KOPT-K1 (cell line): Measurements from ENCODE around the gene SNRPE.

ENCODE experiments used
- H3K27ac ChIP-seq: fragments of 200-600 bp; sonication (generic); 2 replicates; pipeline ENCODE4 v1.5.1; 2016; ENCODE audit warnings: antibody characterized with exemption, mild to moderate bottlenecking, low read depth, low read length; ENCODE audit not compliant: poor library complexity, severe bottlenecking
- H3K36me3 ChIP-seq: fragments of 200-600 bp; sonication (generic); 2 replicates; pipeline ENCODE4 v1.5.1; 2017; ENCODE audit warnings: antibody characterized with exemption, mild to moderate bottlenecking, low read length, moderate library complexity; ENCODE audit not compliant: insufficient read depth
- H3K9me3 ChIP-seq: fragments of 200-600 bp; sonication (generic); 2 replicates; pipeline ENCODE4 v1.5.1; 2017; ENCODE audit warnings: antibody characterized with exemption, low read length, mild to moderate bottlenecking; ENCODE audit not compliant: insufficient read depth, poor library complexity, severe bottlenecking

Gene SNRPE

GRCh38 chr1:203905275-203905674, 43.9 kb downstream of the SNRPE start:
- H3K36me3 ChIP-seq = no peaks in the 10 kb centered on the region

GRCh38 chr1:203906932-203907331, 45.5 kb downstream of the SNRPE start:
- no peaks in the 10 kb centered on the region for H3K36me3 ChIP-seq
- no peak overlapping the region for H3K27ac ChIP-seq

More at GRCh38 chr1:203905275-203905674, 43.9 kb downstream of the SNRPE start:
- no peaks in the 10 kb centered on the region for H3K9me3 ChIP-seq
- H3K27ac ChIP-seq = no peak overlapping the region

GRCh38 chr1:203907901-203908300, 46.5 kb downstream of the SNRPE start:
- H3K9me3 ChIP-seq = no peaks in the 10 kb centered on the region
- H3K27ac ChIP-seq = no peak overlapping the region
- no peaks in the 10 kb centered on the region for H3K36me3 ChIP-seq

More at GRCh38 chr1:203906932-203907331, 45.5 kb downstream of the SNRPE start:
- no peaks in the 10 kb centered on the region for H3K9me3 ChIP-seq

GRCh38 chr1:203911806-203912205, 50.4 kb downstream of the SNRPE start:
- no peak overlapping the region for H3K27ac ChIP-seq
- H3K9me3 ChIP-seq = no peaks in the 10 kb centered on the region

GRCh38 chr1:203913073-203913521, 51.7 kb downstream of the SNRPE start:
- H3K27ac ChIP-seq = no peak overlapping the region
- no peaks in the 10 kb centered on the region for H3K9me3 ChIP-seq
- no peaks in the 10 kb centered on the region for H3K36me3 ChIP-seq

More at GRCh38 chr1:203911806-203912205, 50.4 kb downstream of the SNRPE start:
- no peaks in the 10 kb centered on the region for H3K36me3 ChIP-seq

- Histone ChIP-seq H3K9me3 (no peaks in the 10 kb centered on the region), H3K27ac (no peak overlapping the region), H3K36me3 (no peaks in the 10 kb centered on the region)
These were observed 52.9 kb downstream of the SNRPE start for GRCh38 chr1:203914292-203914691.

GRCh38 chr1:203915811-203916210, 54.4 kb downstream of the SNRPE start:
- Histone ChIP-seq H3K27ac (no peak overlapping the region), H3K36me3 (no peaks in the 10 kb centered on the region), H3K9me3 (no peaks in the 10 kb centered on the region)

- H3K27ac ChIP-seq = no peak overlapping the region
- H3K36me3 ChIP-seq = no peaks in the 10 kb centered on the region
- H3K9me3 ChIP-seq = no peaks in the 10 kb centered on the region
These were observed 55.4 kb downstream of the SNRPE start for GRCh38 chr1:203916756-203917155.
